Fibroblast of the aortic adventitia (primary cell): ENCODE results near the gene TMEM63C. TPM values are rescaled to one million over a fixed set of nuclear protein-coding genes. Genes with fewer than 3 reads are reported as not detected.

Experiments used
- DNase-seq: peaks from one replicate; pipeline ENCODE4 v3.0.0-alpha.2; 2010; ENCODE audit warnings: low read depth
- H3K4me3 ChIP-seq: 2 replicates; pipeline ENCODE4 v1.5.1; 2011; ENCODE audit warnings: low read depth, mild to moderate bottlenecking, control low read depth, low read length, moderate library complexity
- total RNA-seq: library from RNA; depleted of rRNA; stranded (reverse); fragments of >200 nt; gene quantifications from 2 replicates; pipeline ENCODE4 v1.2.3, GENCODE V29; 2012; ENCODE audit warnings: low replicate concordance
- TF ChIP-seq, protein P1 (sequence below): IDR thresholded peaks from 2 replicates; pipeline ENCODE4 v1.5.1; 2011; ENCODE audit warnings: mild to moderate bottlenecking, low read length, control low read depth, inconsistent platforms; ENCODE audit not compliant: insufficient read depth

TMEM63C gene
- total RNA-seq, 1 donor: not detected

- no peak overlapping the region for H3K4me3 ChIP-seq
- TF ChIP-seq, protein P1, sequence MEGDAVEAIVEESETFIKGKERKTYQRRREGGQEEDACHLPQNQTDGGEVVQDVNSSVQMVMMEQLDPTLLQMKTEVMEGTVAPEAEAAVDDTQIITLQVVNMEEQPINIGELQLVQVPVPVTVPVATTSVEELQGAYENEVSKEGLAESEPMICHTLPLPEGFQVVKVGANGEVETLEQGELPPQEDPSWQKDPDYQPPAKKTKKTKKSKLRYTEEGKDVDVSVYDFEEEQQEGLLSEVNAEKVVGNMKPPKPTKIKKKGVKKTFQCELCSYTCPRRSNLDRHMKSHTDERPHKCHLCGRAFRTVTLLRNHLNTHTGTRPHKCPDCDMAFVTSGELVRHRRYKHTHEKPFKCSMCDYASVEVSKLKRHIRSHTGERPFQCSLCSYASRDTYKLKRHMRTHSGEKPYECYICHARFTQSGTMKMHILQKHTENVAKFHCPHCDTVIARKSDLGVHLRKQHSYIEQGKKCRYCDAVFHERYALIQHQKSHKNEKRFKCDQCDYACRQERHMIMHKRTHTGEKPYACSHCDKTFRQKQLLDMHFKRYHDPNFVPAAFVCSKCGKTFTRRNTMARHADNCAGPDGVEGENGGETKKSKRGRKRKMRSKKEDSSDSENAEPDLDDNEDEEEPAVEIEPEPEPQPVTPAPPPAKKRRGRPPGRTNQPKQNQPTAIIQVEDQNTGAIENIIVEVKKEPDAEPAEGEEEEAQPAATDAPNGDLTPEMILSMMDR: no peak
- DNase-seq: no peak
These were observed 22.8 kb downstream of the TMEM63C start for GRCh38 chr14:77204459-77204771.

GRCh38 chr14:77204907-77205306, 23.3 kb downstream of the TMEM63C start:
- TF ChIP-seq, protein P1: no peak
- no peak for DNase-seq
- H3K4me3 ChIP-seq: no peak overlapping the region

DNA sequence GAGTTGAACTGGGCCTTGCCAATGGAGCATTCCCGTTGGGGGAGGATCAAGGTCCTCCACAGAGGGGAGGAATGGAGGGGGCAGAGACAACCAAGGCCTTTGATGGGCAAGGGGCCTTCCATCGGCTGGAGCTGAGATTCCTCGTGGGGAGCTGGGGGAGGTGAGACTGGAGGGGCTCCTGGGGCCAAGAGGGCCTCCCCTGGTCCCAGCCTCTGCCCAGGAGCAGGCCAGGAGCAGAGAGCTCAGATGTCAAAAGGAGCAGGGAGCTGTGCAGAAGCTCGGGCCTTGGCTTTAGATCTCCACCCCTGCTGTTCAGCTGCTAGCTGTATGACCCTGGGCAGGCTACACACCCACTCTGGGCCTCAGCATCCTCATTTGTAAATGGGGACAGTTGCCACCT, 24.0 kb downstream of the TMEM63C start:
- DNase-seq: no peak
- no peak overlapping the region for H3K4me3 ChIP-seq
- TF ChIP-seq, protein P1: no peak

GRCh38 chr14:77206261-77206824, 24.7 kb downstream of the TMEM63C start:
- DNase-seq: no peak
- TF ChIP-seq, protein P1: no peak
- no peak overlapping the region for H3K4me3 ChIP-seq

DNA sequence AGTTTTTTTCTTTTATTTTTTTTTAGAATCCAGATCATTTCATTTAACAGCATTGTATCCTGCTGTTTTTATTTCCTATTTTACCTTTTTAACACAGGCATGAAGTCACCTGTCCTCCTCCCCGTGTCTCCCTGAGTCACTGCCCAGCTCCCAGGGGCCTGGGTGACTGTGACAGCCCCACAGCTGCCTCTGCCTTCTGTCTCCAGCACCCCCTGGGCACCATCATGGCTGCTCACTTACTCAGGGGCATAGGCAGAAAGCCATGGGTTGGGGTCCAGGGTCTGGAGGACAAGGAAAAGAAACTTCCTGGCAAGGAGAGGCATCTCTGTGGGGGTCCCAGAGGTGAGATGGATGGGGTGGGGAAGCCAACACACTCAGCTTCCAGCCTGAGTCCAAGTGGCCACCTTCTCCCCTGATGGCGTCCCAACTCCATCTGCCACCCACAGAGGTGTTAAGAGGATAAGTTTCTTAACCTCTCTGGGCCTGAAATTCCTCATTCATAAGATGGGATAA, 25.3 kb downstream of the TMEM63C start:
- TF ChIP-seq, protein P1: no peak
- no peak overlapping the region for H3K4me3 ChIP-seq
- DNase-seq: no peak

- H3K4me3 ChIP-seq: no peak overlapping the region
- TF ChIP-seq, protein P1: no peak
- peak; percentile 70 for DNase-seq
These were observed 26.8 kb downstream of the TMEM63C start for GRCh38 chr14:77208291-77208978.
